Measurements from ENCODE around the gene NSDHL. TPM values are rescaled to one million over a fixed set of nuclear protein-coding genes. Genes with fewer than 3 reads are reported as not detected.

NSDHL gene
- total RNA-seq, 1 donor from 2014 or later, result 34.2 TPM

DNA sequence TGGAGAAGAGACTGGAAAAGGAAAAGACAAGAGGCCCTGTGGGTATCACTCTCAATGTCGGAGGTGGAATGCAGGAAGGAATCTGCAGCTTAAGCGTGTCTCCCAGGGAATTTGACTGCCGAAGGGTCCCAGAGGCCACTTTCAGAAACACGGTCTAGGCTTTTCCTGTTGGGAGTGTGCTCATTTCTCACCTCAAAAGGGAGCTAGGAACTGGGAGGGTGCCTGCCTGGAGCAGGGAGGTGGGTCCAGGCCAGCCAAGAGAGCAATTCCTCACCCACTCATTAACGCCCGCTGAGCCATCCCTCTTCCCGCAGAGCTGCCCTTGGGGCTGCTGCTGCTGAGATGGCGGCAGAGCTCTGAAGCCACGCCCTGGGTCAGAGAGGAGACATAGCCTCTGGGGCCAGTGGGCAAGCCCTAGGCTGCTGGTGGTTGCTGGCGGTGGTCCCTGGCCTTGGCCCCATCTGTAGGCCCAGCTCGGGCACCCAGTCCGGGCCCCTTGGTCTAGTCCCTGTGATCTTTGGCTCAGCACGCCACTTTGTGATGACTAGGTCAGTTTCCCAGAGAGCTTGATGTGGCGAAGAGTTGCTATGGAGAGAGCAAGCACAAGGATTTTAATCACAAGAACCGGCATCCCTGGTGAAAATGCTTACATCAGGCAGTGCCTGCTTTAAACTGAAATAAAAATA lies 71.1 kb downstream of the NSDHL start:
- Mint-ChIP-seq H3K27me3 (ENCODE audit: low read depth, unreplicated experiment) (no peaks in the 10 kb centered on the region), H3K4me3 (ENCODE audit: unreplicated experiment) (no peak overlapping the region), H3K27ac (ENCODE audit: unreplicated experiment) (no peak overlapping the region), H3K9me3 (ENCODE audit: unreplicated experiment) (no peaks in the 10 kb centered on the region), H3K36me3 (ENCODE audit: low read depth, unreplicated experiment) (no peaks in the 10 kb centered on the region), H3K4me1 (ENCODE audit: low read depth, unreplicated experiment) (peaks cover 5% of the 10 kb centered on the region)
- DNase-seq (ENCODE audit: low read depth), result no peak
- H3K79me2 ChIP-seq (ENCODE audit: insufficient read depth, low read length), result no peaks in the 10 kb centered on the region
- no peaks in the 10 kb centered on the region for H4K20me1 ChIP-seq (ENCODE audit: insufficient read depth, low read length)
- H3K27me3 ChIP-seq (ENCODE audit: insufficient read depth, low read length), result no peaks in the 10 kb centered on the region
- H3K4me1 ChIP-seq (ENCODE audit: insufficient read depth, low read length), result peaks cover 34% of the 10 kb centered on the region
- H3K4me3 ChIP-seq (ENCODE audit: insufficient read depth, low read depth, low read length), result no peak overlapping the region
- no peak overlapping the region for H2AFZ ChIP-seq (ENCODE audit: low read depth, low read length)
- H3K4me2 ChIP-seq (ENCODE audit: low read length), result peak overlapping the region; percentile 36
- FAIRE-seq, result no peak
- H3K36me3 ChIP-seq (ENCODE audit: insufficient read depth, low read length), result no peaks in the 10 kb centered on the region
- TF ChIP-seq EZH2 (IDR thresholded peaks at IDR 0.05; ENCODE audit: insufficient read depth, low read length), result no peak
- TF ChIP-seq, protein P1, sequence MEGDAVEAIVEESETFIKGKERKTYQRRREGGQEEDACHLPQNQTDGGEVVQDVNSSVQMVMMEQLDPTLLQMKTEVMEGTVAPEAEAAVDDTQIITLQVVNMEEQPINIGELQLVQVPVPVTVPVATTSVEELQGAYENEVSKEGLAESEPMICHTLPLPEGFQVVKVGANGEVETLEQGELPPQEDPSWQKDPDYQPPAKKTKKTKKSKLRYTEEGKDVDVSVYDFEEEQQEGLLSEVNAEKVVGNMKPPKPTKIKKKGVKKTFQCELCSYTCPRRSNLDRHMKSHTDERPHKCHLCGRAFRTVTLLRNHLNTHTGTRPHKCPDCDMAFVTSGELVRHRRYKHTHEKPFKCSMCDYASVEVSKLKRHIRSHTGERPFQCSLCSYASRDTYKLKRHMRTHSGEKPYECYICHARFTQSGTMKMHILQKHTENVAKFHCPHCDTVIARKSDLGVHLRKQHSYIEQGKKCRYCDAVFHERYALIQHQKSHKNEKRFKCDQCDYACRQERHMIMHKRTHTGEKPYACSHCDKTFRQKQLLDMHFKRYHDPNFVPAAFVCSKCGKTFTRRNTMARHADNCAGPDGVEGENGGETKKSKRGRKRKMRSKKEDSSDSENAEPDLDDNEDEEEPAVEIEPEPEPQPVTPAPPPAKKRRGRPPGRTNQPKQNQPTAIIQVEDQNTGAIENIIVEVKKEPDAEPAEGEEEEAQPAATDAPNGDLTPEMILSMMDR (IDR thresholded peaks at IDR 0.05; ENCODE audit: insufficient read depth, low read depth, low read length), result no peak
- H3K9ac ChIP-seq (ENCODE audit: low read length), result peak overlapping the region; percentile 43
- no peaks in the 10 kb centered on the region for H3K9me3 ChIP-seq (ENCODE audit: insufficient read depth, low read depth, low read length)
- H3K27ac ChIP-seq (ENCODE audit: low read depth, low read length), result peak overlapping the region; percentile 26

DNA sequence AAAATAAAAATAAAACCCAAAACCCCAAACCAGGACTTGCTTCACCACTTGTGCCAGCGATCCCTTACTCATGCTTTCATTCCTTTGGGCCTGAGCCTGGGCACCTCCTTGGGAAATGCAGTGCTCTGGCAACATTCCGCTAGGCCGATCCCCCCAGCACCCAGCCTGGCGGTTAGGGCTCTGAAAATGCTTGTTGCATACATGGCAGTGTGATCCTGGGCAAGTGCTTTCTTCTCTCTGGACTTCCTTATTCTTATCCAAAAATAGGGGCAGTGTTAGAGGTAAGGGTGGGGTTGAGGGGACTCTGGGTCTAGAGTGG lies 71.6 kb downstream of the NSDHL start:
- TF ChIP-seq EZH2 (IDR thresholded peaks at IDR 0.05; ENCODE audit: insufficient read depth, low read length), result no peak
- TF ChIP-seq, protein P1 (IDR thresholded peaks at IDR 0.05; ENCODE audit: insufficient read depth, low read depth, low read length), result no peak
- no peak for FAIRE-seq
- H3K79me2 ChIP-seq (ENCODE audit: insufficient read depth, low read length), result no peaks in the 10 kb centered on the region
- no peak overlapping the region for H2AFZ ChIP-seq (ENCODE audit: low read depth, low read length)
- no peaks in the 10 kb centered on the region for H3K36me3 ChIP-seq (ENCODE audit: insufficient read depth, low read length)
- H3K4me2 ChIP-seq (ENCODE audit: low read length), result no peak overlapping the region
- H3K27ac ChIP-seq (ENCODE audit: low read depth, low read length), result peak overlapping the region; percentile 19
- no peaks in the 10 kb centered on the region for H3K36me3 Mint-ChIP-seq (ENCODE audit: low read depth, unreplicated experiment)
- H3K4me3 ChIP-seq (ENCODE audit: insufficient read depth, low read depth, low read length), result no peak overlapping the region
- H3K27me3 ChIP-seq (ENCODE audit: insufficient read depth, low read length), result no peaks in the 10 kb centered on the region
- DNase-seq (ENCODE audit: low read depth), result no peak
- H3K4me1 ChIP-seq (ENCODE audit: insufficient read depth, low read length), result peaks cover 34% of the 10 kb centered on the region
- no peak overlapping the region for H3K9ac ChIP-seq (ENCODE audit: low read length)
- no peak overlapping the region for H3K27ac Mint-ChIP-seq (ENCODE audit: unreplicated experiment)
- H3K9me3 ChIP-seq (ENCODE audit: insufficient read depth, low read depth, low read length), result no peaks in the 10 kb centered on the region
- H4K20me1 ChIP-seq (ENCODE audit: insufficient read depth, low read length), result no peaks in the 10 kb centered on the region
- H3K4me3 Mint-ChIP-seq (ENCODE audit: unreplicated experiment), result no peak overlapping the region
- no peaks in the 10 kb centered on the region for H3K27me3 Mint-ChIP-seq (ENCODE audit: low read depth, unreplicated experiment)
- no peaks in the 10 kb centered on the region for H3K9me3 Mint-ChIP-seq (ENCODE audit: unreplicated experiment)
- H3K4me1 Mint-ChIP-seq (ENCODE audit: low read depth, unreplicated experiment), result peaks cover 8% of the 10 kb centered on the region

DNA sequence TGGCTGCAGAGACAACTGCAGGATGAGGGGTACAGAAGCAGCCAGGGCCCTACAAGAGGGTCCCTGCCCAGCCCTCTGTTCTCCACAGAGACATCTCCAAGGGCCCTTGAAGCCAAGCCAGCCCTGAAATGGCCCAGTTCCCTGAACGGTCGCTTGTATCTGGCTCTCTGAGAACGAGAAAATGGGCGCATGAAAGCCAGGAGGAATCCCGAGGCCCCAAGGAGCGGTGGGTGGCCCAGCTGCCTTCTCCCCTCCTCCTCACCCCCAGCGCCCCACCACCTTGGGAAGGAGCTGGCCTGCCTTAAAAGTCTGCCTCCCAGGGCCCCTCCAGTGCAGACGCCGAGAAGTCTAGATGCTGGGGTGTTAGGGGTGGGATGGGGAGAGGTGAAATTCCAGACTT lies 72.7 kb downstream of the NSDHL start:
- Histone ChIP-seq H3K4me1 (ENCODE audit: insufficient read depth, low read length) (peaks cover 36% of the 10 kb centered on the region), H3K27ac (ENCODE audit: low read depth, low read length) (no peak overlapping the region), H3K9ac (ENCODE audit: low read length) (no peak overlapping the region), H3K4me3 (ENCODE audit: insufficient read depth, low read depth, low read length) (no peak overlapping the region), H4K20me1 (ENCODE audit: insufficient read depth, low read length) (no peaks in the 10 kb centered on the region), H3K9me3 (ENCODE audit: insufficient read depth, low read depth, low read length) (no peaks in the 10 kb centered on the region), H3K4me2 (ENCODE audit: low read length) (no peak overlapping the region), H3K27me3 (ENCODE audit: insufficient read depth, low read length) (no peaks in the 10 kb centered on the region), H3K36me3 (ENCODE audit: insufficient read depth, low read length) (no peaks in the 10 kb centered on the region), H3K79me2 (ENCODE audit: insufficient read depth, low read length) (no peaks in the 10 kb centered on the region), H2AFZ (ENCODE audit: low read depth, low read length) (no peak overlapping the region)
- Mint-ChIP-seq H3K4me1 (ENCODE audit: low read depth, unreplicated experiment) (peaks cover 9% of the 10 kb centered on the region), H3K4me3 (ENCODE audit: unreplicated experiment) (no peak overlapping the region), H3K36me3 (ENCODE audit: low read depth, unreplicated experiment) (no peaks in the 10 kb centered on the region), H3K27ac (ENCODE audit: unreplicated experiment) (no peak overlapping the region), H3K9me3 (ENCODE audit: unreplicated experiment) (no peaks in the 10 kb centered on the region), H3K27me3 (ENCODE audit: low read depth, unreplicated experiment) (no peaks in the 10 kb centered on the region)
- DNase-seq (ENCODE audit: low read depth), result no peak
- TF ChIP-seq EZH2 (IDR thresholded peaks at IDR 0.05; ENCODE audit: insufficient read depth, low read length), result no peak
- TF ChIP-seq, protein P1 (IDR thresholded peaks at IDR 0.05; ENCODE audit: insufficient read depth, low read depth, low read length), result no peak
- FAIRE-seq, result no peak

All from astrocyte (in vitro differentiated cells and primary cell).